CD14-positive monocyte (primary cell): ENCODE data around the gene TGFB1I1. TPM values are rescaled to one million over a fixed set of nuclear protein-coding genes. Genes with fewer than 3 reads are reported as not detected.
"Not testable (repeated sequence)": the region's sequence is repeated elsewhere in the genome, so short reads cannot be mapped to it uniquely, and the experiment has no call there.

Source experiments
- DNase-seq, 3 donors: peaks; one replicate each; pipeline ENCODE4 v3.0.0-alpha.2; 2011 to 2022
- H2AFZ ChIP-seq: 2 replicates; pipeline ENCODE4 v1.6.0; 2012; ENCODE audit warnings: mild to moderate bottlenecking, low read depth, low read length, inconsistent platforms; ENCODE audit not compliant: insufficient read depth, poor library complexity, severe bottlenecking
- H3K27ac ChIP-seq, 2 donors: 1 replicate in 1 of 2; 2 replicates in 1 of 2; pipeline ENCODE4 v1.5.1; 2012 to 2013; ENCODE audit warnings: low read length in 2 of 2, control low read depth in 1 of 2, inconsistent platforms in 1 of 2, low read depth in 1 of 2, mild to moderate bottlenecking in 1 of 2
- H3K27me3 ChIP-seq, 2 donors: one replicate each; pipeline versions ENCODE4 v1.6.0 to v1.6.1; 2011 to 2013; ENCODE audit warnings: low read length in 2 of 2; ENCODE audit not compliant: control insufficient read depth in 2 of 2, insufficient read depth in 2 of 2
- H3K36me3 ChIP-seq, 2 donors: replicated peaks in 1 of 2; 1 replicate in 1 of 2; 2 replicates in 1 of 2; pipeline versions ENCODE4 v1.5.1 to v1.6.1; 2012 to 2013; ENCODE audit warnings: low read length in 2 of 2, control low read depth in 1 of 2, inconsistent platforms in 1 of 2, mild to moderate bottlenecking in 1 of 2; ENCODE audit not compliant: insufficient read depth in 2 of 2, control insufficient read depth in 1 of 2
- H3K4me1 ChIP-seq, 2 donors: 1 replicate in 1 of 2; 2 replicates in 1 of 2; pipeline versions ENCODE4 v1.5.1 to v1.6.1; 2012 to 2013; ENCODE audit warnings: low read length in 2 of 2, control low read depth in 1 of 2, inconsistent platforms in 1 of 2, mild to moderate bottlenecking in 1 of 2, moderate library complexity in 1 of 2; ENCODE audit not compliant: insufficient read depth in 2 of 2, control insufficient read depth in 1 of 2
- H3K4me2 ChIP-seq: replicated peaks from 2 replicates; pipeline ENCODE3; 2012; ENCODE audit warnings: low read length, moderate library complexity, mild to moderate bottlenecking; ENCODE audit not compliant: poor library complexity, severe bottlenecking; ENCODE audit errors: extremely low read depth
- H3K4me3 ChIP-seq, 3 experiments: fragments of 200-600 bp in 1 of 3; sonication (generic) in 1 of 3; replicated peaks in 1 of 3; 1 replicate in 2 of 3; 2 replicates in 1 of 3; pipeline ENCODE4 v1.5.1; 2011 to 2013; ENCODE audit warnings: low read length in 3 of 3, mild to moderate bottlenecking in 3 of 3, control low read depth in 2 of 3, low read depth in 2 of 3, inconsistent platforms in 1 of 3, moderate library complexity in 1 of 3
- H3K79me2 ChIP-seq: 2 replicates; pipeline ENCODE4 v1.6.0; 2012; ENCODE audit warnings: mild to moderate bottlenecking, control low read depth, inconsistent platforms, low read length, moderate library complexity; ENCODE audit not compliant: insufficient read depth
- H3K9ac ChIP-seq: 2 replicates; pipeline ENCODE4 v1.6.0; 2017; ENCODE audit warnings: low read length, mild to moderate bottlenecking; ENCODE audit not compliant: insufficient read depth, poor library complexity, severe bottlenecking
- H3K9me3 ChIP-seq, 2 donors: replicated peaks in 1 of 2; 1 replicate in 1 of 2; 2 replicates in 1 of 2; pipeline versions ENCODE4 v1.5.1 to v1.6.1; 2012 to 2013; ENCODE audit warnings: low read length in 2 of 2, control low read depth in 1 of 2; ENCODE audit not compliant: control insufficient read depth in 1 of 2, insufficient read depth in 1 of 2
- H4K20me1 ChIP-seq: 2 replicates; pipeline ENCODE4 v1.6.0; 2012; ENCODE audit warnings: mild to moderate bottlenecking, low read length, control low read depth, moderate library complexity; ENCODE audit not compliant: insufficient read depth
- H3K27ac Mint-ChIP-seq, 7 donors: one replicate each; pipeline ENCODE4 v1.8.0; 2020; ENCODE audit warnings: mild to moderate bottlenecking in 7 of 7, mixed read lengths in 7 of 7, moderate library complexity in 6 of 7, inconsistent platforms in 2 of 7
- H3K27me3 Mint-ChIP-seq, 3 donors: one replicate each; pipeline ENCODE4 v1.8.0; 2021 to 2022; ENCODE audit warnings: low read depth in 3 of 3, mild to moderate bottlenecking in 3 of 3, mixed read lengths in 3 of 3, moderate library complexity in 3 of 3, inconsistent platforms in 1 of 3
- H3K36me3 Mint-ChIP-seq, 2 donors: one replicate each; pipeline ENCODE4 v1.8.0; 2020; ENCODE audit warnings: mixed read lengths in 2 of 2, inconsistent platforms in 1 of 2, mild to moderate bottlenecking in 1 of 2
- H3K4me1 Mint-ChIP-seq: one replicate; pipeline ENCODE4 v1.8.0; 2020; ENCODE audit warnings: mild to moderate bottlenecking, mixed read lengths
- H3K4me3 Mint-ChIP-seq, 2 donors: one replicate each; pipeline ENCODE4 v1.8.0; 2020; ENCODE audit warnings: mild to moderate bottlenecking in 2 of 2, mixed read lengths in 2 of 2, moderate library complexity in 1 of 2
- H3K9me3 Mint-ChIP-seq, 7 donors: one replicate each; pipeline ENCODE4 v1.8.0; 2020 to 2022; ENCODE audit warnings: mixed read lengths in 7 of 7, mild to moderate bottlenecking in 6 of 7, moderate library complexity in 6 of 7, inconsistent platforms in 2 of 7
- CTCF ChIP-seq: fragments of 200-600 bp; IDR thresholded peaks from one replicate; pipeline ENCODE4 v1.8.0; 2022; ENCODE audit warnings: antibody characterized with exemption, mild to moderate bottlenecking
- WGBS: methylation state at CpG from one replicate; pipeline ENCODE4 v1.1.5; 2013; ENCODE audit warnings: missing lambda C conversion rate; ENCODE audit not compliant: insufficient coverage; 5-methylcytosine and 5-hydroxymethylcytosine counted together
- intact Hi-C, 2 donors: fragments of 100-400 bp; cut with micrococcal nuclease; formaldehyde crosslinking; loops; one replicate each; pipeline versions ENCODE4 v1.15.0 to v1.15.1; 2023
- polyA plus RNA-seq, 3 donors: library from polyadenylated mRNA; depleted of rRNA in 1 of 3; unstranded in 2 of 3; stranded (reverse) in 1 of 3; fragments of 300-500 nt in 2 of 3; fragments of >200 nt in 1 of 3; fragmentation: Illumina TruSeq in 2 of 3; gene quantifications; 1 replicate in 2 of 3; 2 replicates in 1 of 3; pipeline ENCODE4 v1.2.3, GENCODE V29; 2012 to 2021

Gene TGFB1I1
- polyA plus RNA-seq, 3 donors = 0.11 to 0.16 TPM; not detected in 1

- no peak overlapping the region for H2AFZ ChIP-seq
- 80% methylated on average over 1 of the region's 4 CpGs for WGBS
- Mint-ChIP-seq H3K4me1 (peaks cover 28% of the 10 kb centered on the region), H3K27ac (no peak overlapping the region), H3K27me3 (no peaks in the 10 kb centered on the region), H3K9me3 (no peaks in the 10 kb centered on the region), H3K36me3 (peaks cover 38 to 45% of the 10 kb centered on the region in 2 donors), H3K4me3 (no peak overlapping the region)
- peaks cover 16 to 18% of the 10 kb centered on the region in 2 donors for H3K4me1 ChIP-seq
- no peak for TF ChIP-seq CTCF
- no peaks in the 10 kb centered on the region for H4K20me1 ChIP-seq
- no peaks in the 10 kb centered on the region for H3K27me3 ChIP-seq
- H3K4me2 ChIP-seq = no peak overlapping the region
- DNase-seq = no peak
- no peak overlapping the region for H3K27ac ChIP-seq
- H3K4me3 ChIP-seq = no peak overlapping the region
- intact Hi-C loops = no loop called here
- no peaks in the 10 kb centered on the region for H3K9me3 ChIP-seq
- peaks cover 28 to 37% of the 10 kb centered on the region in 2 donors for H3K36me3 ChIP-seq
- H3K79me2 ChIP-seq = peaks cover 5% of the 10 kb centered on the region
- no peak overlapping the region for H3K9ac ChIP-seq
Observed at GRCh38 chr16:31501966-31502348, 30.0 kb downstream of the TGFB1I1 start.

GRCh38 chr16:31502981-31503380 is 31.0 kb downstream of the TGFB1I1 start:
- Mint-ChIP-seq H3K36me3 (peaks cover 28 to 35% of the 10 kb centered on the region in 2 donors), H3K4me1 (peaks cover 35% of the 10 kb centered on the region), H3K27me3 (no peaks in the 10 kb centered on the region), H3K27ac (no peak overlapping the region), H3K9me3 (no peaks in the 10 kb centered on the region), H3K4me3 (no peak overlapping the region)
- Histone ChIP-seq H3K36me3 (peaks cover 20 to 28% of the 10 kb centered on the region in 2 donors), H3K27me3 (no peaks in the 10 kb centered on the region), H3K27ac (no peak overlapping the region), H3K4me1 (peaks cover 25 to 28% of the 10 kb centered on the region in 2 donors), H4K20me1 (no peaks in the 10 kb centered on the region), H2AFZ (no peak overlapping the region), H3K4me2 (no peak overlapping the region), H3K9me3 (no peaks in the 10 kb centered on the region), H3K79me2 (peaks cover 15% of the 10 kb centered on the region), H3K9ac (no peak overlapping the region), H3K4me3 (no peak overlapping the region)
- no peak for TF ChIP-seq CTCF
- intact Hi-C loops = no loop called here
- no peak for DNase-seq

- H3K36me3 Mint-ChIP-seq = peaks cover 24 to 31% of the 10 kb centered on the region in 2 donors
- peaks cover 25 to 31% of the 10 kb centered on the region in 2 donors for H3K4me1 ChIP-seq
- WGBS = 91% methylated on average over 4 of the region's 8 CpGs
- peaks cover 37% of the 10 kb centered on the region for H3K4me1 Mint-ChIP-seq
- H3K4me2 ChIP-seq, H2AFZ ChIP-seq, H3K27ac ChIP-seq, H3K9me3 ChIP-seq, DNase-seq, H3K4me3 ChIP-seq, H3K9me3 Mint-ChIP-seq, H3K27me3 ChIP-seq, H3K27me3 Mint-ChIP-seq, H4K20me1 ChIP-seq, H3K9ac ChIP-seq, intact Hi-C loops, H3K4me3 Mint-ChIP-seq: not testable (repeated sequence)
- H3K27ac Mint-ChIP-seq = peak overlapping the region in 1 of 7 donors; percentile 11
- peaks cover 18% of the 10 kb centered on the region for H3K79me2 ChIP-seq
- H3K36me3 ChIP-seq = peaks cover 15 to 22% of the 10 kb centered on the region in 2 donors
Observed at GRCh38 chr16:31503555-31503954, 31.6 kb downstream of the TGFB1I1 start.
